GM21381 (cell line): ENCODE results near the gene MUL1.

Experiments
- ATAC-seq: cut with Tn5 transposase; IDR thresholded peaks from one replicate; pipeline ENCODE4 v1.9.1; 2021; ENCODE audit warnings: mild to moderate bottlenecking, moderate library complexity; ENCODE audit not compliant: unreplicated experiment

MUL1 gene, protein sequence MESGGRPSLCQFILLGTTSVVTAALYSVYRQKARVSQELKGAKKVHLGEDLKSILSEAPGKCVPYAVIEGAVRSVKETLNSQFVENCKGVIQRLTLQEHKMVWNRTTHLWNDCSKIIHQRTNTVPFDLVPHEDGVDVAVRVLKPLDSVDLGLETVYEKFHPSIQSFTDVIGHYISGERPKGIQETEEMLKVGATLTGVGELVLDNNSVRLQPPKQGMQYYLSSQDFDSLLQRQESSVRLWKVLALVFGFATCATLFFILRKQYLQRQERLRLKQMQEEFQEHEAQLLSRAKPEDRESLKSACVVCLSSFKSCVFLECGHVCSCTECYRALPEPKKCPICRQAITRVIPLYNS

DNA sequence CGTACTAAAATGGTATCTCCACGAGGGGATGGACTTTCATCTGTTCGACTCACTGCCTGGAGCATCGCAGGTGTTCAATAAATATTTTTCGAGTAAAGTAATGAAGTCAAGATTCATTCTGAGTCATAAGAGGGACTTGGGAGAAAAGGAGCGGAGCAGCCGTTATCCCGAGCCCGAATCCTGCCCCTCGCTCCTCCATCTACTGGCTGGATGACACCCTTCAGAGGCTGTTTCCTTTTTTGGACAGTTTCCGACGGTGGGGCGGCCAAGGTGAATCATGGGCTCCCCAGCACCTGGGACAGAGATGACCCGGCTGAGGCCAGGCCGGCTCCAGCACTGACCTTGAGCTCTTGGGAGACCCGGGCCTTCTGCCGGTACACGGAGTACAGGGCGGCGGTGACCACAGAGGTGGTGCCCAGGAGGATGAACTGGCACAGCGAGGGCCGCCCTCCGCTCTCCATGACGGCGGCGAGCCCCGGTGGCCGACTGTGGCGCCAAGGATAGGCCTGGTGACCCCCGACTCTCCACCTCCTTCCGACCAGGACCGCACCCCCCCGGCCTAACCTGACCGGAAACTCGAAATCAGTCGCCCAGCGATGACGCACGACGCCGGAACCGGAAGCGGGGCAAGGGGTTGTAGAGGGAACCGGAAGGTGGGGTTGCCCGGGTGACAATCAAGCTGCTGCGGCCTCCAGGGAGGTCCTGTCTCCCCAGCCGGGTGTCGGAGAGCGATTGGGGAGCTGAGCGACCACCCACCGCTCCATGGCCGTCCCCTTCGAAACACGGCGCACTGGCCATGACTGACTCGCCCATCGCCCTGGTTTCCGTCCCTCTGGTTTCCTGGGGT, at the start of gene MUL1:
MUL1 (minus strand) TSS at position 588 of the 847 bp plus-strand sequence; CDS start at position 461, 127 bp downstream.
- ATAC-seq, result peak; percentile 94

DNA sequence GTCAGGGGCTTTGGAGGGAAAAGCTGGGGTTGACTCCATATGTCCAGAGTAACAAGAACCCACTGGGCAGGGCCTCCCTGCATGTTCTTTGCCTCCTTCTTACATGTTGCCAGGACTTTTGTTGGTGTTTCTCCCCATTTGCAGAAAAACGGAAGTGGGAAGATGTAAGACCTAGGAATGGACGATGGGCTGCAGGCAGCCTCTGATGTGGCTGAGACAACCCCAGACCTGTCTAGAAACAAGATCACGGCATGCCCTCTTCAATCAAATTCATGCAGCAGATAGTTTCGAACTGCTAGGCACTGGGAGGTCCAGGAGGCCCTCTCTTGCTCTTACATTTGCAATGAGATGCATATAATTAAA, 47.8 kb upstream of the MUL1 start:
- ATAC-seq, result no peak

DNA sequence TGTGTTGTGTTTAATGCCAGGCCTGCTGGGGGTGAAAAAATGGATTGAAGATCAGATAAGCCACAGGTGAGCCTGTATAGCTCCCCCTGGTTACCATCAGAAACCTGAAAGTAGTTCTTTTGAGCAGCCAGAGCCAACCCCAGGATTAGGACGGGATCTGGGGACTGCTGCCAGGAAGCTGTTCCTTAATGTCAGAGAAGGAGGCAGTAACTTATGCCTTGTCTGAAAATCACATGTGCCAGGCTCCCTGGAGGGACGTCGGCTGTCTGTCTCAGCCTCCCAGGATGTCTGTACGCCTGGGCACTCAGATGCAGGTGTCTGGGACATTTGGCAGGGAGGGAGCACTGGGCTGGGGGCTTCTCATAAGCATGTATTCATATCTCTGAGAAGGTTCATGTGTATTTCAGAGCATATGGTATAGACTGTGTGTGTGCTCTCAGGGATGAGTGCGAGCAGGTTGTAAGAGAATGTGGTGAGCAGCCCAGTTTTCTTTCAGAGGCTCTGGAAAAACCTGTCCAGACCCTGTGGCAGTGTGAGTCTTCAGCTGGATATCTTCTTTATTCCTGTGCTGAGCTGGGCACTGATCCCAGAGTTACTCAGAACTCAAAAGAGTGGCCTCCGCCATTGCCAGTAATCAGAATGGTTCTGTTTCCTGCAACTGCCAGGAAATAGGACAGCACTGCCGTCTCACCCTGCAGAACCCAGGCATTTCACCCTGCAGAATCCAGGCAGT, 47.2 kb upstream of the MUL1 start:
- no peak for ATAC-seq

DNA sequence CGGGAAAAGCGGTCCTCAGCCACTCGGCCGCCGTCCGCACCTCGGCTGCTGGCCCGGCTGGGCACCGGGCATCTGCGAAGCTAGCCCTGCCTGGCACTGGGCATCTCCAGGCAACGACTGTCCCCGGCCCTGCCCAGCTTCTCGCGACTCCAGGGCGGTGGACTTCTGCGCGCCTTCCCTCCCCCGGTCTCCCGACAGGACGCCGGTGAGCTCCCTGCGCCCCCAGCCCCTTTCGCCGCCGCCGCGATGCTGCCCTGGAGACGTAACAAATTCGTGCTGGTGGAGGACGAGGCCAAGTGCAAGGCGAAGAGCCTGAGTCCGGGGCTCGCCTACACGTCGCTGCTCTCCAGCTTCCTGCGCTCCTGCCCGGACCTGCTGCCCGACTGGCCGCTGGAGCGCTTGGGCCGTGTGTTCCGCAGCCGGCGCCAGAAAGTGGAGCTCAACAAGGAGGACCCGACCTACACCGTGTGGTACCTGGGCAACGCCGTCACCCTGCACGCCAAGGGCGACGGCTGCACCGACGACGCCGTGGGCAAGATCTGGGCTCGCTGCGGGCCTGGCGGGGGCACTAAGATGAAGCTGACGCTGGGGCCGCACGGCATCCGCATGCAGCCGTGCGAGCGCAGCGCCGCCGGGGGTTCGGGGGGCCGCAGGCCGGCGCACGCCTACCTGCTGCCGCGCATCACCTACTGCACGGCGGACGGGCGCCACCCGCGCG, 44.9 kb upstream of the MUL1 start:
- ATAC-seq, result no peak

DNA sequence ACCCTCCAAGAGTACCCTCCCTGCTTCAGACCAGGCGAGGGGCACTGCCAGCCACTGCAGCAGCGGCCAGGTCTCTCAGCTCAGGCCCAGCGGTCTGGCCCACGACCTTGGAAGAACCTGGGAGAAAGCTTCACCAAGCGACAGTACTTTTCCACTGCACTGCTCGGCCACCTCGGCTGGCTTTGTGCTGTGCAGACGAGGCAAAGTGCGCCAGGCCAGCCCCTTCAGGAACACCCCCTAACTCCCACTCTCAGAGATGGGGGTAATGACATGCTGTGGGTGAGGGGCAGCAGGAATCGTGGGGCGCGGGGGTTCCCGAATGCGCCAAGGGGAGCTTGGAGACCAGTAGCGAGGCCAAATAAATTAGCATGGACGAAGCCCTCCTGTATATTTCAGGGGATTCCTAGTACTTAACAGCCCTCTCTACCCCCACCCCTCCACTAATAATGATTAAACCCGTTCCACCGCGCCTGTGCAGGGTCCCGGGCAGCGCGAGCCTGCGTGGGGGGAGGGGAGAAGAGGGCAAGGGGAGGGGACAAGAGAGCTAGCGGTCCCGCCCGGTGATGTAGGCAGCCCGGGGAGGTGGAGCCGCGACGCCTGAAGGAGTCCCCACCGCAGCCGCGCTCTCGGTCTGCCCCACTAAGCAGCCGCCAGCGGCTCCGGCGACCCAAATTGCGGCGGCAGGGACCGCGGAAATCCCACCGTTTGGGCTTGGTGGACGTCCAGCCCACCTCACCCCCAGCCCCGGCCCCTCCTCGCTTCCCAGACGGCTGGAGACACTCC, 44.2 kb upstream of the MUL1 start, which contains the start of gene FAM43B:
FAM43B (plus strand) TSS at position 629 of the 783 bp plus-strand sequence. CDS start 401 bp downstream, outside the sequence.
- ATAC-seq, result no peak

DNA sequence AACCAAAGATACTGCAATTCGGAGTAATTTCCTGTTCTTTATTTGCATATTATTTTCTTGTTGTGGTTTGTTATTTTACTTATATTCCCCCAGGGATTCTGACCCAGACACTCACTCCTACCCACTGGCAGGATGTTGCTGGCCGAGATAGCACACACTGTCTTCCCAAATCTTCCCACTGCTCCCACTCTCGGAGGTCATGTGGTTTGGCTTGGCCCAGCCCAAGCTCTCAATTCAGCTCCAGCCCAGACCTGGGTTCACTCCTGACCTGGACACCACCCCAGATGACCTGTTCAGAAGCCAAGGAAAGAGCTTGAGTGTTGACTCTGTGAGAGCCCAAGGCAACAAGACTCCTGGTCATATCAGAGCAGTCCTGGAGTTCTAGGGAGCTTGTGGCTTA, 43.2 kb upstream of the MUL1 start:
- no peak for ATAC-seq

DNA sequence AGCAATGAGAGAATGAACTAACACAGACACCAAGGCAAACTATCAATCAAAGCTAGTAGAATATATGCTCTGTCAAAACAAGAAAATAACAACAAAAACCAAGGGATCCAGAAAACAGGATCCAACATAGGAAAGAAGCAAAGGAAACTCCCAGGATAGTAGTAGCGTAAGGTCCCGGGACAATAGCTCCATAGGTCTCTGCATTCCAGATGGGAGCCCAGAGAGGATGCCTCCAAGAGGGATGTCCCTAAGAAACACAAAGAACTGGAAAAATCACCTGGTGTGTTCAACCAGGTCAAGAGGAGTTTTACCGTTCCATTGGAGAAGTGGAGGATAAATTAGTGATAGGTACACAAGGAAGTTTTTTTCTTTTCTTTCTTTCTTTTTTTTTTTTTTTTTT, 38.7 kb upstream of the MUL1 start:
- ATAC-seq, result no peak

DNA sequence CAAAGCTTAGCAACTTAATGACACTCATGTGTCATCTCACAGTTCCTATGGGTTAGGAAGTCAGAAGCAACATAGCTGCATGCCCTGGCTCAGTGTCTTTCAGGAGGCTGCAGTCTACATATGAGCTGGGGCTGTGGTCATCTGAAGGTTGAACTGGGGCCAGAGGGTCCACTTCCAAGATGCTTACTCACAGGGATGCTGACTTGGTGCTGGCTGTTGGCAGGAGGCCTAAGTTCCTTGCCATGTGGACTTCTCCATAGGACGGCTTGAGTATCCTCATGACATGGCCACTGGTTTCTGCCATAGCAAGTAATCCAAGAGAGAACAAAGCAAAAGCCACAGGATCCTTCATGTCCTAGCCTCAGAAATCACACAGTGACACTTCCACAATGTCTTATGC, 32.3 kb upstream of the MUL1 start:
- no peak for ATAC-seq

DNA sequence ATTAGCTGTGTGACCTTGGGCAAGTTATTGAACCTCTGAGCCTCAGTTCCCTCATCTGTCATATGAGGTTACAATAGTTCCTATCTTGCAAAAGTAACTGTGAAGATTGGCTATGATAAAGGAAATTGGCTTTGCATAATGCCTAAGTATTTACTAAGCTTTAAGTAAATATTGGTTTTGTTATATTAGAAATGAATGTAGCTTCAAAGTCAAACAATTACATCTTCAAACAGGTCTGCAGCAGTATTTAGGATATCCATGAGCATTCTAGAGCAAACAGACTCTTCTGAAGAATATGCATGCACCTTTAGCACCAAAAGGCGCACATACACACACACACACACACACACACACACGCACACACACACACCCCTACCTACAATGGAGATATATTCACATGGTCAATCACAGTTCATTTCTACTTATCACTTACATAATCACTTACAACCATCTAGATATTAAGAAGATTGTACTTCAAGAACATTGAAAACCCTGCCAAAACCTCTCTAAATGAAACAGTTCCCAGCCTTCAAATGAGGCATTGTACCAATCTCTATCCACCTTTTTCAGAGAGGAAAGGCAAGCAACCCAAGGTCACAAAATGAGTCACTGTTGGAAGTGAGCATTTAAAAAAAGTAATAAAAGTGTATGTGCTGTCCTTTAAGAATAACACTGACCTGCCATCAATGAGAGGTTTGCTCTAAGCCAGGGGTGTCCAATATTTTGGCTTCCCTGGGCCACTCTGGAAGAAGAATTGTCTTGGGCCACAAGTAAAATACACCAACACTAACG, 31.0 kb upstream of the MUL1 start:
- no peak for ATAC-seq

DNA sequence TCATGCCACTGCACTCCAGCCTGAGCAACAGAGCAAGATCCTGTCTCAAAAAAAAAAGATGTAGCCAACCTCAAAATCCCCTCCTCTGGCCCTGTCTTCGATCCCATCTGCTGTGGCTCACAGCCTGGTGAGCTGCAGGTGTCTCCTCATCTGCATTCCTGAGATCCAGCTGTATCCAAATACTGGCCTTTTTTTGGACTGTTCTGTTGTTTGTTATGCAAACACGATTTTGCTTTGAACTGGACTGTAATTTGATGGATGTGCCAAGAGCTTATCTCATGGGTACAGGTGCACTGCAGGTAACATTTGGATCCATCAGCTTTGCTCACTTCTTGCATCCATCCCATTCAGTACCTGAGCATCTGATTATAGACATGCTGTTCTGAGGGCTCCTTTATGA, 30.3 kb upstream of the MUL1 start:
- no peak for ATAC-seq

DNA sequence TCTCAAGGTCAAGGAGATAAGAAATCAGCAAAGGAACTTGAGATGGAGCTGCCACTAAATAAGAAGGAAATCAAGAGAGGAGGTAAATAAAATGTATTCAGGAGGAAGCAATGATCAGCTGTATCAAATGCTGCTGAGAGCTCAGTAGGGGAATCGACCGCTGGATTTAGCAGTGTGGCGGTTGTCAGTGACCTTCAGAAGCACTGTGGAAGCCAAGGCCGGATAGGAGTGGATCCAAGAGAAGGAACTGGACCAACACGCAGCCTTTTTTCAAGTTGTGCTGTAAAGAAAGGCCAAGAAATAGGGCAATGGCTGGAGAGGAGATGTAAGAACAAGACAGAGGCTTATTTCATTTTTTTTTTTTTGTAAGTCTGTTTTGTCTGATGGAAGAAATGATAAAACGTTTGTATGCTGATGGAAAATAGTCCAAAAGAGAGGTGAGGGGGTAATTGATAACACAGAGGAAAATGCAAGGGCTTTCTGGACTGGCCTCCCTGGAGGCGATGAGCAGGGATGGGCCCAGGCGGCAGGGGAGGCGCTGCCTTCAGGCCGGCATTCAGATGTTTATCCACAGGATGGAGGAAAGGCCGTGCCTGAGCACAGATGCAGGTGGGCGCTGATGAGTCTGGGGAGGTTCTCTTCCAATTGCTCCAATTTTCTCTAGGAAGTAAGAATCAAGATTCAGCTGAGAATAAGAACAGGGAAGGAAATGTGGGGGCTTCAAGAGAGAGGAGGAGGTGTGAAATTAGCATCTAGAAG, 26.9 kb upstream of the MUL1 start:
- ATAC-seq, result no peak

DNA sequence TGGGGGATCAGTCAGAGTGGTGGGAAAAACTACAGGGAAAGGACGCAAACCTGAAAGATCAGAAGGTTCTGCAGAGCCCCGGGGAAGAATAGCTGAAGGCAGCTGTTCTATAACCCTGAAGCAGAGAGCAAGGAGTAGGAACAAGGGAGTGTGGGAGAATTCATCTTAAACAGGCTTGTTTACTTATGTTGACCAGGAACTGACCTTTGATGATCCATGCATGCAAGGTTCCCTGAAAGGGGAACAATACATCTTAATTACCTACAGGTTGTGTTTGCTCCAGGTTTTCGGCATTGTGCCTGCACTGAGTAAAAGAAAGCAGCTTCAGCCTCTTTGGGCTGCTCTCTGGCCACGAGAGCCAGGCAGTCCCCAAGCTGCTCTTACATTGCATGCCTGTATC, 25.7 kb upstream of the MUL1 start:
- ATAC-seq, result no peak

DNA sequence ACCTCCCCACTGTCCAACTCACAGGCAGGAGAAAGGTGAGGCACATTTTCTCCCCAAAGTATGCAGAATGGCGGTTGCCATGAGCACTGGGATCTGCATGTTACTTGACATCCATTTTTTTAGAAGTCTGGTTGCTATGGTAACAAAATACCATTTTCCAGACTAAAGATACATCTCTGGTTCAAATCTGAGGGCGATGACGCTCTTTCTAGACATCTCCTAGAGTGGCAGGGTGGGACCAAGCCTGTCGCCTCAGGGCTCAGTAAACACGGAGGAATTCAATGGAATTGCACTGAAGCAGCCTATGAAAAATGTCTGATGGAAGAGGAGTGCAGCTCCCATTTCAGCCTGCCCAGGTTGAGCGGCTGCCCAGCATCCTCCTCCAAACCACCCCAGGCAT, 22.9 kb upstream of the MUL1 start:
- ATAC-seq, result no peak

DNA sequence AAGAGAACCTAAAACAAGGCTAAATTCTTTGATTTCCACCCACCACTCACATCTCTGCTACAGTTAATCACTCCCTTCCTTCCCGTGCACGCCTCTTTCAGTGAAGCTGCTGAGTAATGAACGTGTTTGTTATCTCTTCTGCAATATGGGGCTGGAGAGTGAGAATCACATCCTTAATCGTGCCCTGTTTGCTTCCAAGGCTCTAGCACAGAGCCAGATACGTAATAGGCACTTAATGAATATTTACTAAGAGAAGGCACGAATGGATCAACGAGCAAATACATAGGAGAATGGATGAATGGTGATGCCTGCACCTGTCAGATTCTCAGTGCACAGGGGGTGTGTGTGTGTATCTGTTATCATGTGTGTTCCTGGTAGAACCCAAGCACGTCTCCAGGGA, 22.4 kb upstream of the MUL1 start:
- ATAC-seq, result no peak

DNA sequence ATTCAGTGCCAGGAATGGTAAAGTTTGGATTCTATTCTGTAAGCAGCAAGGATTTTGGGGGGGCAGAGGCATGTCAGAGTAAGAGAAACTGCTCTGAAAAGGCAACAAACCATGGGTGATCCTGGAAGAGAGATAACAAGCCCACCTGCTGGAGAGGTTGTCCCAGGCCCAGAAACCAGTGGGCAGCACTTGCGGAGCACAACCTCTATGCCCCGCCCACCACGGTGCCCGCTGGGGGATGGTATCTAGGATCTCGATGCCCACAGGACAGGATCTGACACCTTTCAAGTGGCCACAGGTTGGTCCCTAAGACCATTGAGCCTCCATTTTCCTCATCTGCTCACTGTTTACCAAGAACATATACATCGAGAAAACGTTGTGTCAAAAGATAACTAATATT, 20.3 kb upstream of the MUL1 start:
- ATAC-seq, result no peak

DNA sequence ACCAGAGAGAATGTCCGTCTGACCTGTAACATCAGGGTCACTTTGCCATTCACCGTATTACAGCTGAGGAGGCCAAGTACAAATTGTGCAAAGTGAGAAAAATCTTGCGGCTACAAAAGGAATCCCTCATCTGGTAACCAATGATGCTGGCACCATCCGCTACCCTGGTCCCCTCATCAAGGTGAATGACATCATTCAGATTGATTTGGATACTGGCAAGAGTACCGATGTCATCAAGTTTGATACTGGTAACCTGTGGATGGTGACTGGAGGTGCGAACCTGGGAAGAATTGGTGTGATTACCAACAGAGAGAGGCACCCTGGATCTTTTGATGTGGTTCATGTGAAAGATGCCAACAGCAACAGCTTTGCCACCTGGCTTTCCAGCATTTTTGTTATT, 18.3 kb upstream of the MUL1 start:
- no peak for ATAC-seq

DNA sequence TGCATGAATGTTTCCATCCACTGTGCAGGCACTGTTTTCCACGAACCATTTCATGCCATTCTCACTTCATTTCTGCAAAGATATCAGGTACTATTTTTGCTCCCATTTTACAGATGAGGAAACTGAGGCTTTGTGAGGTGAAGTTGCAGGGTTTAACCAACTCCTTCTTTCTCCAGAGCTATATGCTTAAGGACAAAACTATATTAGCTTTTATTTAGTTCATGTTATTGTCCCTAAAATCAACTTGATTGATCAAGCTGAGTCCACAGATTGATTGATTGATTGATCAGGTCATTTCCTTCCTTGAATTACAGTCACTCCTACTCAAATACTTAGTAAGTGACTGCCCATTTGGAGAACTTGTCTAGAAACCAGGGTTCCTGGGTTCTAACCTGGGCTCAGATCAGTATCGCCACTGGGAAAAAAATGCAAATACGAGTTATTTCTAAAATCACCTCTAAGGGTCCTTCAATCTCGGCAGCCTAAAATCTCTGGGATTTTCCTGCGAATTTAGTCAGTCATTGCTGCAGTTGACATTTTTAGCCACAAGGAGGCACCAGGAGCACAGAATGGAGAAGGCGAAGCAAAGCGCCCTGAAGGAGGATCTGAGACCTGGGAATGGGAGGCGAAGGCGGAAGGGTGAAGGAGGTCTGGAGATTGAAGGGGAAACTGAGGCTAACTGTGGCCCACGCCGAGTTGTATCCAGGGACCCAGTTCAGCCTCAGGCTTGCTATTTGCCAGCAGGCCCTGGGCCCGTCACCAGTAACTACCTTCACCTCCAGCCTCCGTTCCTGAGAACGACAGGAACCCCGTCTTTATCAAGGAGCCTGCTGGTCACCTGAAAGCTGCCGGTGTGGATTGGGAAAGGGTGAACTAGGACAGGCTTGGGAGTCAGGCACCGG, 14.3 kb upstream of the MUL1 start:
- no peak for ATAC-seq
